Dermis lymphatic vessel endothelial cell (primary cell): ENCODE results near the gene EIF3F. TPM values are rescaled to one million over a fixed set of nuclear protein-coding genes. Genes with fewer than 3 reads are reported as not detected.

Experiments used
- total RNA-seq: library from RNA; depleted of rRNA; stranded (reverse); fragments of >200 nt; gene quantifications from 2 replicates; pipeline ENCODE4 v1.2.1, GENCODE V29; 2014

EIF3F gene
- 244 TPM in 2 replicates for total RNA-seq

GRCh38 chr11:7986768-7987559, at the start of gene EIF3F:
TSS of gene EIF3F (plus strand) at chr11:7987337. CDS start at chr11:7987353, 16 bp downstream.

GRCh38 chr11:7941608-7942007, 45.5 kb upstream of the EIF3F start, which contains the start of gene OR10A3:
TSS of gene OR10A3 (minus strand) at chr11:7941708. CDS start at chr11:7939520, 2,188 bp downstream.

GRCh38 chr11:7965386-7965785, 21.8 kb upstream of the EIF3F start, which contains the start of gene NLRP10:
TSS of gene NLRP10 (minus strand) at chr11:7965447. CDS start at chr11:7963495, 1,952 bp downstream.

Other genes starting within 250 kb of the EIF3F start
- gene OR5P2, start 190.4 kb upstream of the EIF3F start, total RNA-seq = not detected in 2 replicates
- gene OR5P3, start 156.5 kb upstream of the EIF3F start, total RNA-seq = not detected in 2 replicates
- not detected in 2 replicates for gene OR10A6, start 56.1 kb upstream of the EIF3F start, total RNA-seq
- gene OR10A3, start 45.6 kb upstream of the EIF3F start, total RNA-seq = not detected in 2 replicates
- under 0.01 TPM in 1 of 2 replicates, not detected in the other for gene NLRP10, start 21.9 kb upstream of the EIF3F start, total RNA-seq
- 0.11 and 0.77 TPM in 2 replicates for gene TUB, start 93.9 kb downstream of the EIF3F start, total RNA-seq
- not detected in 2 replicates for gene RIC3, start 181.7 kb downstream of the EIF3F start, total RNA-seq